ENCODE measurements around the gene CPAMD8.

GRCh38 chr19:16936901-16937300 lies 89.7 kb downstream of the CPAMD8 start:
- TF ChIP-seq CTCF (IDR thresholded peaks at IDR 0.05) (no peak), POLR2A (IDR thresholded peaks at IDR 0.05) (no peak)

All from adrenal gland (tissue), 5 donors.